ENCODE measurements around the gene DUSP2.

The DUSP2 gene

DNA sequence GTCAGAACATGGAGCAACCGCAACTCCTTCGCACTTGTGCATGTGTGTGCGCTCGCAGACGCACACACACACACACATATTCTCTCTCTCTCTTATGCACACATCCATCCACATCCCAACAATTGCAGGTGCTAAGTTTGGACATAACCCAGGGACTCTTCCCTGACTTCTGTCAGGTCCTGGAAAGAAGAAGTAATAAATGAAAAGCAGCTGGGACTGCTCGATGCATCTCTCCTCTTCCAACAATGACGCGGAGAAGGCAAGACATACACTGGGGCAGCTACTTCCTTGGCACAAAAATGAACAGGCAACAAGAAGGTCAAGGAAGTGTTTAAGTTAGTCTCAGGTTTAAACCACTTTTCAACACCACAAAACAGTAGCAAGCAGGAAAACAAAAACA, 39.7 kb upstream of the DUSP2 start:
- TF ChIP-seq, protein P1, sequence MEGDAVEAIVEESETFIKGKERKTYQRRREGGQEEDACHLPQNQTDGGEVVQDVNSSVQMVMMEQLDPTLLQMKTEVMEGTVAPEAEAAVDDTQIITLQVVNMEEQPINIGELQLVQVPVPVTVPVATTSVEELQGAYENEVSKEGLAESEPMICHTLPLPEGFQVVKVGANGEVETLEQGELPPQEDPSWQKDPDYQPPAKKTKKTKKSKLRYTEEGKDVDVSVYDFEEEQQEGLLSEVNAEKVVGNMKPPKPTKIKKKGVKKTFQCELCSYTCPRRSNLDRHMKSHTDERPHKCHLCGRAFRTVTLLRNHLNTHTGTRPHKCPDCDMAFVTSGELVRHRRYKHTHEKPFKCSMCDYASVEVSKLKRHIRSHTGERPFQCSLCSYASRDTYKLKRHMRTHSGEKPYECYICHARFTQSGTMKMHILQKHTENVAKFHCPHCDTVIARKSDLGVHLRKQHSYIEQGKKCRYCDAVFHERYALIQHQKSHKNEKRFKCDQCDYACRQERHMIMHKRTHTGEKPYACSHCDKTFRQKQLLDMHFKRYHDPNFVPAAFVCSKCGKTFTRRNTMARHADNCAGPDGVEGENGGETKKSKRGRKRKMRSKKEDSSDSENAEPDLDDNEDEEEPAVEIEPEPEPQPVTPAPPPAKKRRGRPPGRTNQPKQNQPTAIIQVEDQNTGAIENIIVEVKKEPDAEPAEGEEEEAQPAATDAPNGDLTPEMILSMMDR (IDR thresholded peaks at IDR 0.05; ENCODE audit: low read depth, low read length), result no peak
- Histone ChIP-seq H3K4me1 (no peaks in the 10 kb centered on the region), H3K9me3 (no peaks in the 10 kb centered on the region), H3K27me3 (no peaks in the 10 kb centered on the region), H3K36me3 (peaks cover 26% of the 10 kb centered on the region), H3K4me3 (ENCODE audit: low read depth, low read length) (no peak overlapping the region)
- DNase-seq, result no peak

DNA sequence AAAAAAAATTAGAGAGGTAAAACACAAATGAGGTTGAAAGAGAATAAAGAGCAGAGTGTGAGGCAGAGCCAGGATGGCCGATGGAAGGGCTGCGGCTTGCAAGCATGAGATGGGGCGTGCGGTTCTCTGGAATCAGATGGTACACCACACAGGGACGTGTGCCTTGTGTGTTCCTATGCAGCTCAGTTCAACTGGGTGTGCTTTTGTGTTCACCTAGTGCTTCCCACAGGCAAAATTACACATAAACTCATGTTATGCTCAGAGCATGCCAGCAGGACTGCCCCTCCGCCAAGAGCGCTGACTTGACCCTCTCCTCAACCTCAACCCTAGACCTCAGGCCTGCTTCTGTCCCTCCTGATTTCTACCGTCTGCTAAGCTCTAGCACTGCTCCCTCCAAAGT, 38.9 kb upstream of the DUSP2 start:
- Histone ChIP-seq H3K4me1 (no peaks in the 10 kb centered on the region), H3K27me3 (no peaks in the 10 kb centered on the region), H3K36me3 (peaks cover 25% of the 10 kb centered on the region), H3K9me3 (no peaks in the 10 kb centered on the region), H3K4me3 (ENCODE audit: low read depth, low read length) (no peak overlapping the region)
- TF ChIP-seq, protein P1 (IDR thresholded peaks at IDR 0.05; ENCODE audit: low read depth, low read length), result no peak
- no peak for DNase-seq

DNA sequence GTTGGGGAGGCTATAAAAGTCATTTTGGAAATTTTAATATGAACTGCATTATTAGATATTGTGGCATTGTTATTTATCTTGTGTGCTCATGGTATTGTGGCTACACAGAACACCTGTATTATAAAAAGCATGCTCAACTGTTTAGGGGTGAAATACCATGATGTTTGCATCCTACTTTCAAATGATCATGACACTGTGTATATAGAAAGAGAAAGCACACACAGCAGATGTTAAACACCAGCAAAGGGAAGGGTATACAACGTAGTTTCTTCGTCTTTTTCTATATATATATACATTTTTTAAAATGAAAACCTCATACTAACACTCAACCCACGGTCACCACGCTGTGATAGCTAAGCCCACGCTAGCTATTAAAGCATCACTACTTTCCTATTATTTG, 36.3 kb upstream of the DUSP2 start:
- Histone ChIP-seq H3K4me1 (no peaks in the 10 kb centered on the region), H3K9me3 (no peaks in the 10 kb centered on the region), H3K27me3 (no peaks in the 10 kb centered on the region), H3K36me3 (peaks cover 14% of the 10 kb centered on the region), H3K4me3 (ENCODE audit: low read depth, low read length) (no peak overlapping the region)
- DNase-seq, result no peak
- TF ChIP-seq, protein P1 (IDR thresholded peaks at IDR 0.05; ENCODE audit: low read depth, low read length), result no peak

DNA sequence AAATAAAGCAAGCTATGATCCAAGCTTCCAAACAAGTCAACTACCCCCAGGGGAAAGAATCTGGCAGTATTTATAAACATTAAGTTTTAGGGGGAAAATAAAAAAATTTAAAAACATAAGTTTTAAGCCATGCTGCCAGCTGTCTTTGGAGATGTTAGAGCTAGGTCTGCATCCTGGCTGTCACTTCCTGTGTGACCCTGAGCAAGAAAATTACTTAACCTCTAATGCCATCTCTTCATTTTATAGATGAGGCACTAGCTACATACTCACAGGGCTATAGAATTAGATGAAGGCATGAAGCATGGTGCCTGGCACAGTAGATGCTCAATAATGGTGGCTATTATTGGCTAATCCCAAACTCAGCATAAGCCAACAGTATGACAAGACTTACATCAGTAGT, 35.3 kb upstream of the DUSP2 start:
- H3K4me3 ChIP-seq (ENCODE audit: low read depth, low read length), result no peak overlapping the region
- no peaks in the 10 kb centered on the region for H3K9me3 ChIP-seq
- H3K27me3 ChIP-seq, result no peaks in the 10 kb centered on the region
- H3K4me1 ChIP-seq, result no peaks in the 10 kb centered on the region
- H3K36me3 ChIP-seq, result peaks cover 6% of the 10 kb centered on the region; the same call in 1 of the 2 replicates
- DNase-seq, result no peak
- TF ChIP-seq, protein P1 (IDR thresholded peaks at IDR 0.05; ENCODE audit: low read depth, low read length), result no peak

DNA sequence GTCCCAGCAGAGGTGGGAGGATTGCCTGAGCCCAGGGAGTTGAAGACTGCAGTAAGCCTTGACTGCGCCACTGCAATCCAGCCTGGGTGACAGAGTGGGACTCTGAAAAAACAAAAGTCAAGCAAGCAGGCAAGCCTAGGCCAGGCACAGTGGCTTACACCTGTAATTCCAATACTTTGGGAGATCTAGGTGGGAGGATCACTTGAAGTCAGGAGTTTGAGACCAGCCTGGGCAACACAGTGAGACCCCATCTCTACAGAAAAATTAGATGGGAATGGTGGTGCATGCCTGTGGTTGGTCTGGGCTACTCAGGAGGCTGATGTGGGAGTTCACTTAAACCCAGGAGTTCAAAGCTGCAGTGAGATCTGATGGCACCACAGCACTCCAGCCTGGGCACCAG, 34.8 kb upstream of the DUSP2 start:
- no peaks in the 10 kb centered on the region for H3K9me3 ChIP-seq
- H3K27me3 ChIP-seq, result no peaks in the 10 kb centered on the region
- H3K36me3 ChIP-seq, result peaks cover 4% of the 10 kb centered on the region; the same call in 1 of the 2 replicates
- no peak overlapping the region for H3K4me3 ChIP-seq (ENCODE audit: low read depth, low read length)
- no peaks in the 10 kb centered on the region for H3K4me1 ChIP-seq
- TF ChIP-seq, protein P1 (IDR thresholded peaks at IDR 0.05; ENCODE audit: low read depth, low read length), result no peak
- no peak for DNase-seq

DNA sequence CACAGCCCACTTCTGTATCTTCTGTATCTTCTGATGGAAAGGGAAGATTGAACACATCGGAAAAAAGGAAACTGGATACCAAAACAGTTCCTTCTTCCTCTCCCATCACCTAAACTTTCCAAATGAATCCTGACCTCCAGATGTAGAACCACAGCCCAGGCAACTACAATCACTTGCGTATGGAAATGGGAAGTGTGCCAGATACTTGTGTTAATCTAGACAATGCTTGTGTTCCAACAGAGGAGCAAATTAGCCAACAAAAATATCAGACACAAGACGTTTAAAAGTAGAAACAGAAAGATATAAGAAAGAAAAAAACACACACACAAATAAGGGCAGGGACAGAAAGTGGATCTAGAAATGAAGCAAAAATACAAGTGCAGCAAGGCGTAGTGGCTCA, 31.4 kb upstream of the DUSP2 start:
- H3K36me3 ChIP-seq, result no peaks in the 10 kb centered on the region
- DNase-seq, result no peak
- H3K4me3 ChIP-seq (ENCODE audit: low read depth, low read length), result no peak overlapping the region
- no peaks in the 10 kb centered on the region for H3K27me3 ChIP-seq
- H3K9me3 ChIP-seq, result no peaks in the 10 kb centered on the region
- TF ChIP-seq, protein P1 (IDR thresholded peaks at IDR 0.05; ENCODE audit: low read depth, low read length), result no peak
- peaks cover 3% of the 10 kb centered on the region; the same call in 1 of the 2 replicates for H3K4me1 ChIP-seq
